Transverse colon (tissue), 4 donors: ENCODE data around the gene SLC35F5. TPM values are rescaled to one million over a fixed set of nuclear protein-coding genes. Genes with fewer than 3 reads are reported as not detected.

Source experiments
- DNase-seq: peaks from one replicate; pipeline ENCODE4 v3.0.0-alpha.2; 2019
- H3K27ac ChIP-seq, 4 donors: fragments of 200-600 bp; sonication (generic); 2 replicates each; pipeline ENCODE4 v1.5.1; 2016 to 2018; ENCODE audit warnings: inconsistent platforms in 4 of 4
- H3K27me3 ChIP-seq: fragments of 200-600 bp; sonication (generic); 2 replicates; pipeline ENCODE4 v1.5.1; 2017; ENCODE audit warnings: inconsistent platforms
- H3K36me3 ChIP-seq, 4 donors: fragments of 200-600 bp; sonication (generic); 2 replicates each; pipeline ENCODE4 v1.5.1; 2017 to 2019; ENCODE audit warnings: inconsistent platforms in 4 of 4
- H3K4me1 ChIP-seq, 4 donors: fragments of 200-600 bp; sonication (generic); 2 replicates each; pipeline ENCODE4 v1.5.1; 2017 to 2020; ENCODE audit warnings: inconsistent platforms in 4 of 4
- H3K4me3 ChIP-seq, 4 donors: fragments of 200-600 bp; sonication (generic); 1 replicate in 1 of 4; 2 replicates in 3 of 4; pipeline versions ENCODE4 v1.5.1 to v1.6.1; 2017 to 2019; ENCODE audit warnings: inconsistent platforms in 4 of 4
- H3K9me3 ChIP-seq, 2 donors: fragments of 200-600 bp; sonication (generic); 2 replicates each; pipeline ENCODE4 v1.5.1; 2017 to 2019; ENCODE audit warnings: inconsistent platforms in 2 of 2
- EP300 ChIP-seq: sonication (generic); formaldehyde crosslinking; IDR thresholded peaks from one replicate; pipeline ENCODE4 v1.6.1; 2017; ENCODE audit warnings: antibody characterized with exemption, low read depth
- POLR2A ChIP-seq: fragments of 450-650 bp; IDR thresholded peaks from one replicate; pipeline ENCODE4 v1.6.1; 2016; ENCODE audit warnings: antibody characterized with exemption, mild to moderate bottlenecking, moderate library complexity
- POLR2AphosphoS5 ChIP-seq, 3 donors: sonication (generic); formaldehyde crosslinking; IDR thresholded peaks; one replicate each; pipeline ENCODE4 v1.6.1; 2016; ENCODE audit warnings: antibody characterized with exemption in 3 of 3
- WGBS, 2 donors: methylation state at CpG; one replicate each; pipeline ENCODE4 v1.1.5; 2018; ENCODE audit warnings: low coverage in 1 of 2; 5-methylcytosine and 5-hydroxymethylcytosine counted together
- in situ Hi-C, 4 donors: fragments of 200-750 bp; cut with MboI; loops; one replicate each; pipeline versions ENCODE4 v1.15.0 to v1.15.1; 2017; ENCODE audit warnings: low sequenced_read_pairs in 3 of 4, low pct_ligation_motif_present in 1 of 4, low pct_unique_long_range_greater_than_20kb in 1 of 4
- intact Hi-C: fragments of 100-400 bp; cut with DNase I; formaldehyde crosslinking; loops from one replicate; pipeline ENCODE4 v1.15.1; 2023; ENCODE audit warnings: low total_unique reads
- total RNA-seq, 4 donors: library from RNA; depleted of rRNA; stranded (reverse); fragments of >200 nt; gene quantifications; one replicate each; pipeline ENCODE4 v1.1.0, GENCODE V29; 2016
- TF ChIP-seq, protein P1 (sequence below), 5 experiments: fragments of 200-600 bp in 3 of 5; fragments of 450-650 bp in 2 of 5; sonication (generic) in 3 of 5; IDR thresholded peaks; 1 replicate in 2 of 5; 2 replicates in 3 of 5; pipeline ENCODE4 v1.5.1; 2016 to 2017; ENCODE audit warnings: antibody characterized with exemption in 5 of 5, inconsistent platforms in 3 of 5, mild to moderate bottlenecking in 2 of 5, moderate library complexity in 1 of 5

Gene SLC35F5, protein sequence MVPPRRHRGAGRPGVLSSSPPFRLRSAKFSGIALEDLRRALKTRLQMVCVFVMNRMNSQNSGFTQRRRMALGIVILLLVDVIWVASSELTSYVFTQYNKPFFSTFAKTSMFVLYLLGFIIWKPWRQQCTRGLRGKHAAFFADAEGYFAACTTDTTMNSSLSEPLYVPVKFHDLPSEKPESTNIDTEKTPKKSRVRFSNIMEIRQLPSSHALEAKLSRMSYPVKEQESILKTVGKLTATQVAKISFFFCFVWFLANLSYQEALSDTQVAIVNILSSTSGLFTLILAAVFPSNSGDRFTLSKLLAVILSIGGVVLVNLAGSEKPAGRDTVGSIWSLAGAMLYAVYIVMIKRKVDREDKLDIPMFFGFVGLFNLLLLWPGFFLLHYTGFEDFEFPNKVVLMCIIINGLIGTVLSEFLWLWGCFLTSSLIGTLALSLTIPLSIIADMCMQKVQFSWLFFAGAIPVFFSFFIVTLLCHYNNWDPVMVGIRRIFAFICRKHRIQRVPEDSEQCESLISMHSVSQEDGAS
- total RNA-seq: 100 to 1,000 TPM in 3 of 4 donors, 10 to 100 TPM in 1; 83.2 to 165 (median 128) TPM

DNA sequence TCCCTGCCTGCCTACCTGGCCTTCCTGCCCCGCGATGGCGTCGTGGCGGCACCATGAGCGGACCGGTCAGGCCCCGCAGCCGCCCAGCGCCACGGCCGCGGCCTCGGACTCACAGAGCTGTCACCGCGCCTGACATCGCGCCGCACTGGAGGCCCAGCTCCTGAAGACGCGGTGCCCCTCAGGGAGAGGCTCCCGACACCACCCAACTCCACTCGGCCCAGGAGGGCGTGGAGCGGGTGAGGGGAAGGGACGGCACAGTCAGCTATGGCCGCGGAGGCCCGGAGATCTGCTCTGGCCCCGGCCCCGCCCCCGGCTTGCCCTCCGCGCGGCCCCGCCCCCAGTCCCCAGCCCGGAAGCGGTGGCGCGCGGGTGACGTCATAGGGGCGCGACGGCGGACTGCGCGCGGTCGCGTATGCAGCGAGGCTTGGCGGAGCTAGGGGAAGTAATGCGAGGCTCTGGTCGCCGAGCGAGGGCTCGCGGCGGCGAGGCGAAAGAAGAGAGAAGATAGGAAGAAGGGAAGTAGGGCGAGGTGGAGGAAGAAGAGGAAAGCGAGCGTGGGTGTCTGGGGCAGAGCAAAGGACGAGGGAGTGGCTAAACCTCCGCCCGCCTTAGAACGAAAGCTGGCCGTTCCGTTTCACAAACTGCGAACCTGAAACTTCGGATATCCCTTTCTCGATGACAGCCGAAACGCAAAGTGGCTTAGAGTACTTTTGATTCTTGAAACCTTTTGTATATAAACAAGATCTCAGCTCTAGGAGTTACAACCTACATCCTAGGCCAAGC lies at the start of gene SLC35F5:
TSS of gene SLC35F5 (minus strand) at position 288 of the 783 bp plus-strand sequence. CDS start at position 55, 233 bp downstream.
- TF ChIP-seq, protein P1, sequence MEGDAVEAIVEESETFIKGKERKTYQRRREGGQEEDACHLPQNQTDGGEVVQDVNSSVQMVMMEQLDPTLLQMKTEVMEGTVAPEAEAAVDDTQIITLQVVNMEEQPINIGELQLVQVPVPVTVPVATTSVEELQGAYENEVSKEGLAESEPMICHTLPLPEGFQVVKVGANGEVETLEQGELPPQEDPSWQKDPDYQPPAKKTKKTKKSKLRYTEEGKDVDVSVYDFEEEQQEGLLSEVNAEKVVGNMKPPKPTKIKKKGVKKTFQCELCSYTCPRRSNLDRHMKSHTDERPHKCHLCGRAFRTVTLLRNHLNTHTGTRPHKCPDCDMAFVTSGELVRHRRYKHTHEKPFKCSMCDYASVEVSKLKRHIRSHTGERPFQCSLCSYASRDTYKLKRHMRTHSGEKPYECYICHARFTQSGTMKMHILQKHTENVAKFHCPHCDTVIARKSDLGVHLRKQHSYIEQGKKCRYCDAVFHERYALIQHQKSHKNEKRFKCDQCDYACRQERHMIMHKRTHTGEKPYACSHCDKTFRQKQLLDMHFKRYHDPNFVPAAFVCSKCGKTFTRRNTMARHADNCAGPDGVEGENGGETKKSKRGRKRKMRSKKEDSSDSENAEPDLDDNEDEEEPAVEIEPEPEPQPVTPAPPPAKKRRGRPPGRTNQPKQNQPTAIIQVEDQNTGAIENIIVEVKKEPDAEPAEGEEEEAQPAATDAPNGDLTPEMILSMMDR (IDR thresholded peaks at IDR 0.05): no peak
- TF ChIP-seq POLR2AphosphoS5 (IDR thresholded peaks at IDR 0.05): peak; percentile 91 to 99 (median 99)
- peak; percentile 97 for TF ChIP-seq POLR2A
- Histone ChIP-seq H3K27ac (peak within 1 kb of the TSS; percentile 93 to 97 (median 94)), H3K9me3 (no peaks in the 10 kb centered on the region), H3K36me3 (peaks cover 0 to 8% (median 1%) of the 10 kb centered on the region in 4 donors), H3K4me3 (peak within 1 kb of the TSS; percentile 69 to 84 (median 84)), H3K27me3 (no peaks in the 10 kb centered on the region), H3K4me1 (peaks cover 6 to 36% (median 24%) of the 10 kb centered on the region in 4 donors)
- DNase-seq: peak; percentile 95
- 0 to 1% methylated on average over 19 to 75 of the region's 76 CpGs for WGBS, 2 donors
- in situ Hi-C loops (loop anchor here (5.0 to 25.0 kb wide), 5 partner anchors 128 to 781 kb away; no protein-coding TSS in a partner anchor), intact Hi-C loops (loop anchor here (5.0 kb wide), 1 partner anchor 136 kb away; the partner anchor contains the start of gene ACTR3)

DNA sequence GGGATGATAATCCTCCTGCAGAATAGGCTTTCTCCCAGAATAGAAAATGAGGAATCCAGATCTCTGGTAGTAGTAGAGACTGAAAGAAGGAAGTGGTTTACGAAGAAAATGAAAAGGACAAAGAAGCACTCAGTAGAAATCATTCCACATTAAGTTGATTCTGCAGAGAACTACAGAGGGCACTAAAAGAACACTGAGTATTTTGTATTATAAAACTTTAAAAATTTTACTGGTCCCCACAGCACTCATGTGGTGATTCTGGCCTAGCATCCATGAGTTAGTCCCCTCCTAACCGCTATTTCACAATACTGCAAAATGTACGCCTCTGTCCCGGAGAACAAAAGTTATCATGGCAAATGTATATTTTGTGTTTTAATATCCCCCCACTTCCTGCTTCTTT lies 42.9 kb upstream of the SLC35F5 start:
- in situ Hi-C loops: no loop called here
- 83 to 87% methylated on average over 4 of the region's 4 CpGs for WGBS, 2 donors

DNA sequence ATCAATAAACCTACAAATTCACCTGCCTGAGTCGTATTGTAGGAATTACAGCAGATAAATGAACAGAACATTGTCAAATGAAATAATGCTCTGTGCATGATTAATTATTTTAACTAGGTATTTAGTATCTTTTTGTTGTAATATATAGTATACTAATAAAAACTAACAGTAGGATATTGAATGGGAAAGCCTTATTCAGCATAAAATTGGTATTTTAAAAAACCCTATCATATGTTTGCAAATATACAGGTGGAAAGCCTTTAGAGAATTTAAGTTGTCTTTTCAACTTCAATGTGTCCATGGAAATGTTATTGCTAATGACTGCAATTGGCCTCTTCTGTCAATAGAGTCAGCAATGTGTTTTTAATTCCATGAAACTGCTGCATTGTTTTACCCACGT lies 40.8 kb upstream of the SLC35F5 start:
- TF ChIP-seq POLR2AphosphoS5 (IDR thresholded peaks at IDR 0.05): no peak
- no peak for TF ChIP-seq POLR2A
- TF ChIP-seq, protein P1 (IDR thresholded peaks at IDR 0.05): no peak
- TF ChIP-seq EP300: no peak
- Histone ChIP-seq H3K4me1 (no peaks in the 10 kb centered on the region), H3K9me3 (no peaks in the 10 kb centered on the region), H3K4me3 (no peak overlapping the region), H3K27me3 (no peaks in the 10 kb centered on the region), H3K27ac (no peak overlapping the region), H3K36me3 (no peaks in the 10 kb centered on the region)
- intact Hi-C loops (no loop called here), in situ Hi-C loops (no loop called here)
- DNase-seq: no peak
- WGBS, 2 donors: 7 to 37% methylated on average over 2 of the region's 2 CpGs

More for the DNA sequence above, 42.9 kb upstream of the SLC35F5 start:
- Histone ChIP-seq H3K27ac (no peak overlapping the region), H3K9me3 (no peaks in the 10 kb centered on the region), H3K36me3 (no peaks in the 10 kb centered on the region), H3K4me1 (no peaks in the 10 kb centered on the region), H3K4me3 (no peak overlapping the region), H3K27me3 (no peaks in the 10 kb centered on the region)
- DNase-seq: no peak
- intact Hi-C loops: no loop called here
- TF ChIP-seq EP300 (no peak), POLR2A (no peak), POLR2AphosphoS5 (IDR thresholded peaks at IDR 0.05) (no peak)

DNA sequence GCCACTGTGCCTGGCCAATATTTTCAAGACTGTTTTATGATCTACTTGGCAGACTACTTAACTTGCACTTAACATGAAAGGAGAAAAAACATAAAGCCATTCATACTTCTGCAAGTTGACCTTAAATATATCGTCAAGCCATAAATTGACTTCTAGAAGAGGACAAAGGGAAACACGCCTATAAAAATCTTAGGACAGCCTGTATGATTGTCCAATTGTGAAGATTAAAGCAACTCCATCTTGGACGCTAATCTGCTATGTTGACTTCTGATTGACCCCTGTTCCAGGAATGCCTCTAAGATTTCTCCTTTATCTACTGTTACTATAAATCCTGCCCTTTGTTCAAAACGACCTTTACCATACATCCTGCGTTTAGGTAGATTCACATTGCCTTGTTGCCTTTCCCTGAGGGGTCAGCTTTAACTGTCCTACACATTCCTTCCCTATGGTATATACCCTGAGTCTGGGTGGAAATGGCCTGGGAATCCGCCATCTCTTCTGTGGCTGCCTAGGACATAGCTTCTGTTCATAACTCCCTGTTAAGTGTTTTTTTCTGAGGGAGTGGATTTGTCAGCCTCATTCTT lies 40.2 kb upstream of the SLC35F5 start:
- Histone ChIP-seq H3K9me3 (no peaks in the 10 kb centered on the region), H3K4me3 (no peak overlapping the region), H3K27ac (no peak overlapping the region), H3K4me1 (peaks cover 0 to 5% (median 0%) of the 10 kb centered on the region in 4 donors), H3K36me3 (no peaks in the 10 kb centered on the region), H3K27me3 (no peaks in the 10 kb centered on the region)
- 42 to 52% methylated on average over 6 of the region's 6 CpGs for WGBS, 2 donors
- no peak for DNase-seq
- TF ChIP-seq EP300 (no peak), POLR2AphosphoS5 (IDR thresholded peaks at IDR 0.05) (no peak), POLR2A (no peak)
- TF ChIP-seq, protein P1 (IDR thresholded peaks at IDR 0.05): no peak
- in situ Hi-C loops: no loop called here
- intact Hi-C loops: no loop called here
